T-cell (primary cell): ENCODE results near the gene TMEM192. TPM values are rescaled to one million over a fixed set of nuclear protein-coding genes. Genes with fewer than 3 reads are reported as not detected.
A peak's percentile ranks its signal among the peaks of the same experiment; 100 is the strongest.

Source experiments
- ATAC-seq, 4 experiments: fragments of 200-7000 bp in 3 of 4; fragments of 150-1000 bp in 1 of 4; cut with Tn5 transposase; replicated peaks in 1 of 4; 1 replicate in 3 of 4; 2 replicates in 1 of 4; pipeline ENCODE4 v1.10.0; 2021; ENCODE audit warnings: moderate library complexity in 3 of 4, mild to moderate bottlenecking in 2 of 4, moderate number of reproducible peaks in 1 of 4
- CTCF ChIA-PET, 2 donors: fragments of 300-600 bp; sonication (Branson Sonifier 250); formaldehyde crosslinking; loops; one replicate each; lab custom pipeline; 2022; ENCODE audit warnings: antibody characterized with exemption in 2 of 2; lab: Charles Lee
- POLR2A ChIA-PET, 2 donors: fragments of 300-600 bp; sonication (Branson Sonifier 250); formaldehyde crosslinking; loops; one replicate each; lab custom pipeline; 2022; ENCODE audit warnings: antibody characterized with exemption in 2 of 2; lab: Charles Lee
- DNase-seq, 35 experiments: peaks; one replicate each; pipeline versions ENCODE4 v3.0.0 to v3.0.0-alpha.2; 2013 to 2023
- H3K27ac ChIP-seq: one replicate; pipeline ENCODE4 v1.5.1; 2013; ENCODE audit warnings: low read length
- H3K27me3 ChIP-seq, 2 experiments: replicated peaks in 1 of 2; 1 replicate in 1 of 2; 2 replicates in 1 of 2; pipeline versions ENCODE4 v1.6.1 to v1.7.0; 2013; ENCODE audit warnings: low read length in 1 of 2, mixed read lengths in 1 of 2; ENCODE audit not compliant: control insufficient read depth in 2 of 2, insufficient read depth in 2 of 2; ENCODE audit errors: extremely low read depth in 1 of 2
- H3K36me3 ChIP-seq, 2 donors: 1 replicate in 1 of 2; 2 replicates in 1 of 2; pipeline versions ENCODE4 v1.6.1 to v1.7.0; 2013; ENCODE audit warnings: low read length in 1 of 2; ENCODE audit not compliant: control insufficient read depth in 2 of 2, insufficient read depth in 1 of 2; ENCODE audit errors: extremely low read depth in 1 of 2
- H3K4me1 ChIP-seq, 2 experiments: 1 replicate in 1 of 2; 2 replicates in 1 of 2; pipeline versions ENCODE4 v1.6.1 to v1.7.0; 2013; ENCODE audit warnings: low read length in 2 of 2, mixed read lengths in 1 of 2; ENCODE audit not compliant: insufficient read depth in 2 of 2, control insufficient read depth in 1 of 2; ENCODE audit errors: extremely low read depth in 1 of 2
- H3K4me3 ChIP-seq, 2 donors: 1 replicate in 1 of 2; 2 replicates in 1 of 2; pipeline versions ENCODE4 v1.5.1 to v1.7.0; 2013; ENCODE audit warnings: mild to moderate bottlenecking in 2 of 2, low read length in 1 of 2, moderate library complexity in 1 of 2; ENCODE audit not compliant: control insufficient read depth in 1 of 2; ENCODE audit errors: extremely low read depth in 1 of 2
- H3K9me3 ChIP-seq: 2 replicates; pipeline ENCODE4 v1.7.0; 2013
- H3K27ac Mint-ChIP-seq, 2 donors: one replicate each; pipeline ENCODE4 v1.8.0; 2020 to 2021; ENCODE audit warnings: mild to moderate bottlenecking in 2 of 2, mixed read lengths in 2 of 2
- H3K27me3 Mint-ChIP-seq, 2 donors: one replicate each; pipeline ENCODE4 v1.8.0; 2021 to 2022; ENCODE audit warnings: mixed read lengths in 2 of 2
- H3K36me3 Mint-ChIP-seq: one replicate; pipeline ENCODE4 v1.8.0; 2021; ENCODE audit warnings: mixed read lengths
- H3K4me1 Mint-ChIP-seq, 3 donors: one replicate each; pipeline ENCODE4 v1.8.0; 2020 to 2022; ENCODE audit warnings: mixed read lengths in 3 of 3, mild to moderate bottlenecking in 1 of 3
- H3K4me3 Mint-ChIP-seq, 3 donors: one replicate each; pipeline ENCODE4 v1.8.0; 2020 to 2022; ENCODE audit warnings: mild to moderate bottlenecking in 3 of 3, mixed read lengths in 3 of 3, moderate library complexity in 3 of 3
- H3K9me3 Mint-ChIP-seq, 3 donors: one replicate each; pipeline ENCODE4 v1.8.0; 2020 to 2022; ENCODE audit warnings: mixed read lengths in 3 of 3
- WGBS: methylation state at CpG from one replicate; pipeline ENCODE4 v1.1.5; 2013; ENCODE audit warnings: missing lambda C conversion rate; ENCODE audit not compliant: insufficient coverage; 5-methylcytosine and 5-hydroxymethylcytosine counted together
- total RNA-seq, 35 experiments: library from RNA in 6 of 35; stranded (reverse) in 6 of 35; fragments of 120-200 nt in 1 of 35; gene quantifications; one replicate each; pipeline versions ENCODE4 v1.2.1 to v1.2.4 and lab custom pipeline; 2013 to 2026

TMEM192 gene
- total RNA-seq, 5 donors from 2014 or later (not counting 1 experiment from before 2014, with no cell fraction given): 8.6 to 9.5 (median 9.5) TPM

- H3K9me3 ChIP-seq: no peaks in the 10 kb centered on the region
- peaks cover 7 to 27% of the 10 kb centered on the region in 2 donors for H3K27me3 Mint-ChIP-seq
- H3K4me3 ChIP-seq: no peak overlapping the region
- H3K4me3 Mint-ChIP-seq: no peak overlapping the region
- no peaks in the 10 kb centered on the region for H3K4me1 ChIP-seq
- ChIA-PET POLR2A (no interaction called here), CTCF (no interaction called here)
- no peak overlapping the region for H3K27ac Mint-ChIP-seq
- H3K4me1 Mint-ChIP-seq: no peaks in the 10 kb centered on the region
- 83% methylated on average over 3 of the region's 3 CpGs for WGBS
- DNase-seq (no peak), ATAC-seq (no peak)
- no peaks in the 10 kb centered on the region for H3K36me3 Mint-ChIP-seq
- no peaks in the 10 kb centered on the region for H3K9me3 Mint-ChIP-seq
- H3K36me3 ChIP-seq: no peaks in the 10 kb centered on the region
- H3K27me3 ChIP-seq: peaks cover 0 to 9% of the 10 kb centered on the region in 2 experiments
- no peak overlapping the region for H3K27ac ChIP-seq
These were observed 37.9 kb upstream of the TMEM192 start for GRCh38 chr4:165150545-165150944.

- no peaks in the 10 kb centered on the region for H3K9me3 Mint-ChIP-seq
- H3K4me3 ChIP-seq: no peak overlapping the region
- H3K27me3 Mint-ChIP-seq: peaks cover 10 to 12% of the 10 kb centered on the region in 2 donors
- ChIA-PET CTCF (interaction anchor here in 1 of 2 donors (1.0 kb wide), 1 partner anchor 26 kb away, joined by 5 read pairs; the partner anchor contains the start of gene TMEM192), POLR2A (no interaction called here)
- ATAC-seq: no peak
- H3K27ac Mint-ChIP-seq: no peak overlapping the region
- H3K9me3 ChIP-seq: no peaks in the 10 kb centered on the region
- H3K36me3 ChIP-seq: no peaks in the 10 kb centered on the region
- no peaks in the 10 kb centered on the region for H3K27me3 ChIP-seq
- H3K4me1 Mint-ChIP-seq: peaks cover 0 to 4% (median 3%) of the 10 kb centered on the region in 3 donors
- H3K4me3 Mint-ChIP-seq: no peak overlapping the region
- no peak overlapping the region for H3K27ac ChIP-seq
- WGBS: 63% methylated on average over 2 of the region's 3 CpGs
- H3K4me1 ChIP-seq: no peaks in the 10 kb centered on the region
- no peak for DNase-seq
- no peaks in the 10 kb centered on the region for H3K36me3 Mint-ChIP-seq
These were observed 26.2 kb upstream of the TMEM192 start for GRCh38 chr4:165138843-165139242.

GRCh38 chr4:165137205-165137604 lies 24.5 kb upstream of the TMEM192 start:
- no peak overlapping the region for H3K27ac ChIP-seq
- no peak for ATAC-seq
- no peak for DNase-seq
- Mint-ChIP-seq H3K27me3 (peaks cover 12 to 16% of the 10 kb centered on the region in 2 donors), H3K27ac (no peak overlapping the region), H3K36me3 (no peaks in the 10 kb centered on the region), H3K4me1 (peaks cover 2 to 11% (median 7%) of the 10 kb centered on the region in 3 donors), H3K9me3 (no peaks in the 10 kb centered on the region), H3K4me3 (no peak overlapping the region)
- no peaks in the 10 kb centered on the region for H3K27me3 ChIP-seq
- H3K4me3 ChIP-seq: no peak overlapping the region
- ChIA-PET CTCF (interaction anchor here in 1 of 2 donors (0.5 kb wide), 1 partner anchor 201 kb away, joined by 3 read pairs; no protein-coding TSS in a partner anchor), POLR2A (no interaction called here)
- H3K4me1 ChIP-seq: no peaks in the 10 kb centered on the region
- H3K36me3 ChIP-seq: no peaks in the 10 kb centered on the region
- no peaks in the 10 kb centered on the region for H3K9me3 ChIP-seq

DNA sequence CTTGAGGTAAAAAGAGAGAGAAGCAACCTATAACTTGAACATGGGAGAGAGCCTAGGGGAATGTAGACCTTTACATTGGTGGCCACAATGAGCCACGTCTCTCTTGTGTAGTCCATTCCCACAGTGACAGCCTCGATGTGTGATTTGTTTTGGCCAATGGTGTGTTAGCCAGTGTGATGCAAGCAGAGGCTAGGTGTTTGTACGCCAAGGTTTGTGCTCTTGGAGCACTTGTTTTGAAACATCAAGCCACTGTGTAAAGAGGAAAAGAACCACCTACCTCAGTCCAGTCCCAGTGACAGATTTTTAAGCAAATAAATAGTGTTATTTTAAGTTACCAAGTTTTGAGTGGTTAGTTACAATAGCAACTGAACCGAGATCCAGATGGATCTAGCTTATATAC lies 23.9 kb upstream of the TMEM192 start:
- ChIA-PET POLR2A (no interaction called here), CTCF (no interaction called here)
- Mint-ChIP-seq H3K4me1 (peaks cover 2 to 12% (median 7%) of the 10 kb centered on the region in 3 donors), H3K27me3 (peaks cover 12 to 16% of the 10 kb centered on the region in 2 donors), H3K36me3 (no peaks in the 10 kb centered on the region), H3K9me3 (no peaks in the 10 kb centered on the region), H3K27ac (no peak overlapping the region), H3K4me3 (no peak overlapping the region)
- WGBS: 56% methylated on average over 2 of the region's 4 CpGs
- H3K4me1 ChIP-seq: no peaks in the 10 kb centered on the region
- peaks cover 0 to 2% of the 10 kb centered on the region in 2 experiments for H3K27me3 ChIP-seq
- H3K36me3 ChIP-seq: no peaks in the 10 kb centered on the region
- H3K27ac ChIP-seq: no peak overlapping the region
- DNase-seq (no peak), ATAC-seq (no peak)
- no peak overlapping the region for H3K4me3 ChIP-seq
- no peaks in the 10 kb centered on the region for H3K9me3 ChIP-seq

- no peak overlapping the region for H3K27ac Mint-ChIP-seq
- CTCF ChIA-PET: interaction anchor here (0.5 to 3.4 kb wide), 10 partner anchors 9 to 360 kb away, joined by 3 to 25 read pairs (median 4); no protein-coding TSS in a partner anchor
- Histone ChIP-seq H3K27ac (no peak overlapping the region), H3K27me3 (peaks cover 0 to 8% of the 10 kb centered on the region in 2 experiments), H3K4me3 (no peak overlapping the region), H3K4me1 (no peaks in the 10 kb centered on the region), H3K9me3 (no peaks in the 10 kb centered on the region), H3K36me3 (no peaks in the 10 kb centered on the region)
- no peaks in the 10 kb centered on the region for H3K9me3 Mint-ChIP-seq
- POLR2A ChIA-PET: interaction anchor here (0.6 kb wide), 3 partner anchors 38 to 1608 kb away, joined by 3 to 9 read pairs (median 5); no protein-coding TSS in a partner anchor
- peaks cover 17 to 23% of the 10 kb centered on the region in 2 donors for H3K27me3 Mint-ChIP-seq
- DNase-seq: no peak
- no peaks in the 10 kb centered on the region for H3K36me3 Mint-ChIP-seq
- no peak overlapping the region for H3K4me3 Mint-ChIP-seq
- 56% methylated on average over 2 of the region's 2 CpGs for WGBS
- peaks cover 5 to 17% (median 9%) of the 10 kb centered on the region in 3 donors for H3K4me1 Mint-ChIP-seq
- no peak for ATAC-seq
These were observed 20.5 kb upstream of the TMEM192 start for GRCh38 chr4:165133150-165133549.

- Mint-ChIP-seq H3K36me3 (no peaks in the 10 kb centered on the region), H3K4me1 (peaks cover 5 to 17% (median 9%) of the 10 kb centered on the region in 3 donors), H3K4me3 (peak overlapping the region in 1 of 3 donors; percentile 17), H3K27ac (no peak overlapping the region), H3K27me3 (peaks cover 14 to 23% of the 10 kb centered on the region in 2 donors), H3K9me3 (no peaks in the 10 kb centered on the region)
- Histone ChIP-seq H3K27me3 (peaks cover 0 to 8% of the 10 kb centered on the region in 2 experiments), H3K27ac (no peak overlapping the region), H3K4me3 (no peak overlapping the region), H3K9me3 (no peaks in the 10 kb centered on the region), H3K36me3 (no peaks in the 10 kb centered on the region), H3K4me1 (no peaks in the 10 kb centered on the region)
- peak; percentile 17 to 81 (median 63) for DNase-seq
- ChIA-PET CTCF (interaction anchor here (0.6 to 3.4 kb wide), 29 partner anchors 10 to 362 kb away, joined by 3 to 25 read pairs (median 5); partner anchors contain the start of genes MSMO1 (in 2 of the 2) and TMEM192 (in 2 of the 2)), POLR2A (no interaction called here)
- ATAC-seq: peak; percentile 60 to 79 (median 76)
- WGBS: 0% methylated on average over 2 of the region's 9 CpGs
These were observed 18.7 kb upstream of the TMEM192 start for GRCh38 chr4:165131247-165131832.
